Endothelial cell of umbilical vein (primary cell): Measurements from ENCODE around the gene ACTMAP. TPM values are rescaled to one million over a fixed set of nuclear protein-coding genes. Genes with fewer than 3 reads are reported as not detected.
"Not testable (repeated sequence)": the region's sequence is repeated elsewhere in the genome, so short reads cannot be mapped to it uniquely, and the experiment has no call there.

Source experiments
- BruUV-seq: library from RNA; stranded (reverse); fragments of 400-500 nt; replicated peaks from 2 replicates; lab custom pipeline; 2021; lab: Mats Ljungman, UMichigan
- CTCF ChIA-PET: fragments of 300-600, 350-600 bp; sonication (Branson Sonifier 250); formaldehyde crosslinking; loops from one replicate; lab custom pipeline; 2021; ENCODE audit warnings: antibody characterized with exemption, inconsistent platforms; lab: Charles Lee
- POLR2A ChIA-PET: fragments of 300-600, 350-600 bp; sonication (Branson Sonifier 250); formaldehyde crosslinking; loops from one replicate; lab custom pipeline; 2021; ENCODE audit warnings: antibody characterized with exemption, inconsistent platforms; lab: Charles Lee
- DNase-seq: peaks from one replicate; pipeline ENCODE4 v3.0.0-alpha.2; 2011; ENCODE audit warnings: low read depth, low spot score
- FAIRE-seq: peaks from 2 replicates; lab custom pipeline; 2011; peaks lifted over from hg19 to GRCh38; lab: Jason Lieb, UNC
- H2AFZ ChIP-seq: 2 replicates; pipeline ENCODE4 v1.6.0; 2012; ENCODE audit warnings: low read depth, low read length, control low read depth, inconsistent platforms
- H3K27ac ChIP-seq: 2 replicates; pipeline ENCODE4 v1.5.1; 2011; ENCODE audit warnings: low read depth, mild to moderate bottlenecking, control low read depth, low read length, moderate library complexity; ENCODE audit not compliant: insufficient read depth
- H3K27me3 ChIP-seq, 2 experiments: 2 replicates each; pipeline versions ENCODE4 v1.6.0 to v1.6.1; 2011; ENCODE audit warnings: low read length in 2 of 2, mixed read lengths in 1 of 2; ENCODE audit not compliant: control insufficient read depth in 2 of 2, insufficient read depth in 2 of 2
- H3K36me3 ChIP-seq, 2 experiments: 2 replicates in 1 of 2; 3 replicates in 1 of 2; pipeline ENCODE4 v1.5.1; 2011; ENCODE audit warnings: low read length in 2 of 2, mild to moderate bottlenecking in 1 of 2, moderate library complexity in 1 of 2; ENCODE audit not compliant: control insufficient read depth in 2 of 2, insufficient read depth in 2 of 2; ENCODE audit errors: extremely low read depth in 1 of 2
- H3K4me1 ChIP-seq: 3 replicates; pipeline ENCODE4 v1.5.1; 2011; ENCODE audit warnings: mild to moderate bottlenecking, low read length; ENCODE audit not compliant: control insufficient read depth, insufficient read depth; ENCODE audit errors: extremely low read depth
- H3K4me2 ChIP-seq: 2 replicates; pipeline ENCODE4 v1.6.1; 2011; ENCODE audit warnings: low read length, control low read depth, mixed read lengths; ENCODE audit not compliant: insufficient read depth
- H3K4me3 ChIP-seq, 3 experiments: fragments of 200-600 bp in 1 of 3; sonication (generic), shearing (Covaris generic) in 1 of 3; replicated peaks in 1 of 3; 2 replicates each; pipeline ENCODE4 v1.5.1; 2011 to 2016; ENCODE audit warnings: control low read depth in 3 of 3, low read length in 3 of 3, mild to moderate bottlenecking in 2 of 3, inconsistent platforms in 1 of 3, low read depth in 1 of 3, moderate library complexity in 1 of 3; ENCODE audit not compliant: insufficient read depth in 1 of 3
- H3K79me2 ChIP-seq: 2 replicates; pipeline ENCODE4 v1.6.0; 2012; ENCODE audit warnings: low read length, inconsistent platforms; ENCODE audit not compliant: control insufficient read depth, insufficient read depth
- H3K9ac ChIP-seq: replicated peaks from 2 replicates; pipeline ENCODE3; 2011; ENCODE audit warnings: low read length, control low read depth; ENCODE audit not compliant: insufficient read depth; ENCODE audit errors: extremely low read depth
- H3K9me1 ChIP-seq: replicated peaks from 3 replicates; pipeline ENCODE4 v1.6.0; 2011; ENCODE audit warnings: mild to moderate bottlenecking, low read length; ENCODE audit not compliant: control insufficient read depth, insufficient read depth; ENCODE audit errors: extremely low read depth
- H3K9me3 ChIP-seq: replicated peaks from 2 replicates; pipeline ENCODE4 v1.5.1; 2012; ENCODE audit warnings: low read length, inconsistent platforms; ENCODE audit not compliant: control insufficient read depth, insufficient read depth
- H4K20me1 ChIP-seq: replicated peaks from 2 replicates; pipeline ENCODE3; 2011; ENCODE audit warnings: mild to moderate bottlenecking, low read length; ENCODE audit not compliant: control insufficient read depth, insufficient read depth; ENCODE audit errors: extremely low read depth
- CTCF ChIP-seq, 2 donors: IDR thresholded peaks; 1 replicate in 1 of 2; 2 replicates in 1 of 2; pipeline ENCODE4 v1.5.1; 2011; ENCODE audit warnings: low read length in 2 of 2, mild to moderate bottlenecking in 2 of 2, moderate library complexity in 2 of 2, control low read depth in 1 of 2, inconsistent platforms in 1 of 2, low read depth in 1 of 2; ENCODE audit not compliant: insufficient read depth in 1 of 2; ENCODE audit errors: extremely low read depth in 1 of 2
- EZH2 ChIP-seq: IDR thresholded peaks from 2 replicates; pipeline ENCODE4 v1.6.1; 2012; ENCODE audit warnings: borderline replicate concordance, low read depth, mild to moderate bottlenecking, moderate library complexity, low read length, inconsistent platforms; ENCODE audit not compliant: severe bottlenecking
- FOS ChIP-seq: IDR thresholded peaks from 2 replicates; pipeline ENCODE4 v1.6.1; 2011; ENCODE audit warnings: mild to moderate bottlenecking, low read length, moderate library complexity, borderline replicate concordance; ENCODE audit not compliant: insufficient read depth
- GATA2 ChIP-seq: IDR thresholded peaks from 2 replicates; pipeline ENCODE4 v1.7.0; 2011; ENCODE audit warnings: low read depth, mild to moderate bottlenecking, moderate library complexity, mixed read lengths, low read length; ENCODE audit not compliant: insufficient read length, insufficient read depth
- JUN ChIP-seq: IDR thresholded peaks from 2 replicates; pipeline ENCODE4 v1.6.1; 2011; ENCODE audit warnings: borderline replicate concordance, low read depth; ENCODE audit not compliant: insufficient read length, insufficient read depth
- MAX ChIP-seq: IDR thresholded peaks from 2 replicates; pipeline ENCODE4 v1.6.1; 2011; ENCODE audit not compliant: insufficient read depth, insufficient read length
- MYC ChIP-seq: IDR thresholded peaks from one replicate; pipeline ENCODE4 v1.6.1; 2011; ENCODE audit warnings: mild to moderate bottlenecking, low read depth, low read length
- POLR2A ChIP-seq: IDR thresholded peaks from 2 replicates; pipeline ENCODE4 v1.6.1; 2012; ENCODE audit warnings: low read depth, mild to moderate bottlenecking, control low read depth, low read length
- POLR2AphosphoS5 ChIP-seq: IDR thresholded peaks from 2 replicates; pipeline ENCODE4 v1.6.1; 2012; ENCODE audit warnings: low read depth, mild to moderate bottlenecking, control low read depth, low read length, moderate library complexity; ENCODE audit not compliant: insufficient read depth
- dilution Hi-C: fragments of 300-500 bp; cut with MboI; formaldehyde crosslinking; loops from one replicate; pipeline ENCODE4 v1.15.0; 2019; ENCODE audit warnings: low sequenced_read_pairs; ENCODE audit not compliant: extremely low pct_ligation_motif_present
- intact Hi-C: fragments of 100-400 bp; cut with micrococcal nuclease; formaldehyde crosslinking; loops from one replicate; pipeline ENCODE4 v1.10.0; 2022
- polyA plus RNA-seq, 4 experiments: library from polyadenylated mRNA; depleted of rRNA in 3 of 4; stranded (reverse) in 3 of 4; unstranded in 1 of 4; fragments of >200 nt; gene quantifications; 2 replicates each; pipeline versions ENCODE4 v1.2.1 to v1.2.3, GENCODE V29; 2011 to 2012; ENCODE audit warnings: missing spikeins in 1 of 4
- total RNA-seq: library from RNA; stranded (reverse); gene quantifications from 2 replicates; pipeline ENCODE4 v1.2.3, GENCODE V29; 2021

The ACTMAP gene
- total and polyA plus RNA-seq, 2 donors (not counting 3 experiments of a cell fraction or from before 2014, with no cell fraction given) = 5.2 to 9.1 TPM

DNA sequence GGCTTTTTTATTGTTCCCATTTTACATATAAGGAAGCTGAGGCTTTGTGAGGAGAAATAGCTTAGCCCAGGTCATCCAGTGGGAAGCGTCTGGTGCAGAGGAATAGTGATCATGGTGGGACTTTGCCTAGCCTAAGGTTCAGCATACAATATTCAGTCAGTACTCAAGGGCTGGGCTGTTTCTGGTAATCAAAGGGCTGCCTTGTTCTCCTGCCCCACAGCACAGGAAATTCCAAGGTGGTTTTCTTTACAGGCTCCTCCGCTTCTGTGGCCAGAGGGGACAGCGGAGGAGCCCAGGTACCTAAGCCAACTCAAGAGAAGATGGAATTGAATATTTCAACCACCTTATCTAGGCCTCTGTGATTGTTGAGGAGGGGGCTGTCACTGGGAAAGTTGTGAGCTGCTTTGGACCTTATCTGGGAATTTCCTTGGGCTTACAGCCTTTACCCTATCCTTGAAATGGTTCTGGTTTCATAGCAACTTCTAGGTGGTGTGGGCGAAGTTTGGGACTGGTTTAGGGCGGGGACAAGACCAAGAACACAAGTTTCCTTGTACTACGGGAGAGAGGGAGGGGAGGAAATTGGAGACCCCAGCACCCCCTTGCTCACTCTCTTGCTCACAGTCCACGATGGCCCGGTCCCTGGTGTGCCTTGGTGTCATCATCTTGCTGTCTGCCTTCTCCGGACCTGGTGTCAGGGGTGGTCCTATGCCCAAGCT, 24.8 kb upstream of the ACTMAP start, which contains the start of gene MIA:
TSS of gene MIA (plus strand) at position 606 of the 716 bp plus-strand sequence. CDS start at position 628, 22 bp downstream.
- TF ChIP-seq MYC (no peak), POLR2A (no peak), MAX (no peak), POLR2AphosphoS5 (no peak), FOS (no peak), JUN (no peak), CTCF (IDR thresholded peaks at IDR 0.05; ENCODE audit: extremely low read depth in 1 of 2, insufficient read depth in 1 of 2, low read depth in 1 of 2, low read length in 2 of 2) (no peak), EZH2 (no peak), GATA2 (no peak)
- Histone ChIP-seq H3K9me1 (no peaks in the 10 kb centered on the region), H3K9me3 (no peaks in the 10 kb centered on the region), H2AFZ (no peak within 1 kb of the TSS), H3K79me2 (no peaks in the 10 kb centered on the region), H3K4me2 (no peak within 1 kb of the TSS), H3K4me1 (peaks cover 17% of the 10 kb centered on the region), H3K4me3 (no peak within 1 kb of the TSS), H3K27me3 (no peaks in the 10 kb centered on the region), H3K36me3 (no peaks in the 10 kb centered on the region), H3K9ac (no peak within 1 kb of the TSS), H4K20me1 (no peaks in the 10 kb centered on the region), H3K27ac (no peak within 1 kb of the TSS)
- FAIRE-seq (no peak), DNase-seq (no peak)
- no TSS peak for BruUV-seq
- ChIA-PET CTCF (no interaction called here), POLR2A (no interaction called here)
- dilution Hi-C loops (no loop called here), intact Hi-C loops (no loop called here)

- DNase-seq, H3K9ac ChIP-seq, H3K4me3 ChIP-seq, BruUV-seq, H3K27ac ChIP-seq, H3K9me3 ChIP-seq, H3K36me3 ChIP-seq, dilution Hi-C loops, intact Hi-C loops, H3K27me3 ChIP-seq, H2AFZ ChIP-seq, H3K79me2 ChIP-seq, H3K9me1 ChIP-seq, H3K4me2 ChIP-seq, H3K4me1 ChIP-seq, POLR2A ChIA-PET, H4K20me1 ChIP-seq: not testable (repeated sequence)
- CTCF ChIA-PET = interaction anchor here (0.6 to 1.4 kb wide), 3 partner anchors 13 to 137 kb away, joined by 3 to 6 read pairs (median 5); partner anchors contain the start of gene EGLN2
- peak; percentile 31 for FAIRE-seq
Measured at GRCh38 chr19:40771101-40771862, 21.0 kb upstream of the ACTMAP start.
